Smooth muscle cell of bladder (primary cell): ENCODE measurements around the gene FEZ2. TPM values are rescaled to one million over a fixed set of nuclear protein-coding genes. Genes with fewer than 3 reads are reported as not detected.

Source experiments
- total RNA-seq: library from RNA; depleted of rRNA; stranded (reverse); fragments of >200 nt; gene quantifications from 2 replicates; pipeline ENCODE4 v1.2.3, GENCODE V29; 2014

Gene FEZ2, protein sequence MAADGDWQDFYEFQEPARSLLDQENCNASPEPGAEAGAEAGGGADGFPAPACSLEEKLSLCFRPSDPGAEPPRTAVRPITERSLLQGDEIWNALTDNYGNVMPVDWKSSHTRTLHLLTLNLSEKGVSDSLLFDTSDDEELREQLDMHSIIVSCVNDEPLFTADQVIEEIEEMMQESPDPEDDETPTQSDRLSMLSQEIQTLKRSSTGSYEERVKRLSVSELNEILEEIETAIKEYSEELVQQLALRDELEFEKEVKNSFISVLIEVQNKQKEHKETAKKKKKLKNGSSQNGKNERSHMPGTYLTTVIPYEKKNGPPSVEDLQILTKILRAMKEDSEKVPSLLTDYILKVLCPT
- 44.2 and 62.7 TPM in 2 replicates for total RNA-seq

DNA sequence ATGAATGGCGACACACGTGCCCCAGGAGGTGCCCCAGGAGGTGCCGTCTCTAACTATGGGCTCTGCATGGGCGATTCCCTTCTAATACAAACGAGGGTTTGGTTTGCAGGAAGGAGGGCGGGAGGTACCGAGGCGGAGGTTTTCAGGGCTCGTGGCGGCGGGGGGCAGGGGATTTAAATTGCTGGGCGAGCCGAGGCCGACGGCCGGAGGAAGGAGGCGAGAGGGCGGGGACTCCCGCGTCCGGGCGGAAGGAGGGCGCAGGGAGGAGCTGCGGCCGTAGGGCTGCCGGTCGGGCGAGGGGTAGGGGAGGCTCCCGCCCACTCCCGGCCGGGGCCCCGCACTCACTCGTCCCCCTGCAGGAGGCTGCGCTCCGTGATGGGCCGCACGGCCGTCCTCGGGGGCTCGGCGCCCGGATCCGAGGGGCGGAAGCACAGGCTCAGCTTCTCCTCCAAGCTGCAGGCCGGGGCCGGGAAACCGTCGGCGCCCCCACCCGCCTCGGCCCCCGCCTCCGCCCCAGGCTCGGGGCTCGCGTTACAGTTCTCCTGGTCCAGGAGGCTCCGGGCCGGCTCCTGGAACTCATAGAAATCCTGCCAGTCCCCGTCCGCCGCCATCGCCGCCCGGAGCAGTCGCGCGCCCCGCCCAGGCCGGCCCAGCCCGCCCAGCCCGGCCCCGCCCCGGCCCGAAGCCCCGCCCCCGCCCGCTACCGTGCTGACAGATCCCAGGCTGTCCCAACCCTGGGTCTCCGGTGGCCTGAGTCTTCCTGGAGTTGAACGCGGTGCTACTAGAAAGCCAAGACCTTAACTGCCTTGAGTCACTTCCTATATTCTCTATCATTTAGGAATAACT, at the start of gene FEZ2:
FEZ2 (minus strand) TSS at position 637 of the 846 bp plus-strand sequence; CDS start at position 611, 26 bp downstream.

Other genes with a start within 250 kb of the FEZ2 start
- 192 and 218 TPM in 2 replicates for gene CRIM1, start 242.4 kb downstream of the FEZ2 start, total RNA-seq
- gene VIT, start 98.5 kb upstream of the FEZ2 start, total RNA-seq: 2.0 and 3.1 TPM in 2 replicates